ENCODE data around the gene CCDC107. TPM values are rescaled to one million over a fixed set of nuclear protein-coding genes. Genes with fewer than 3 reads are reported as not detected.

Gene CCDC107
- total and polyA plus RNA-seq, 2 of the 13 experiments (the other 11 are each of a cell fraction or from before 2014, with no cell fraction given), result 7.1 to 15.2 TPM

DNA sequence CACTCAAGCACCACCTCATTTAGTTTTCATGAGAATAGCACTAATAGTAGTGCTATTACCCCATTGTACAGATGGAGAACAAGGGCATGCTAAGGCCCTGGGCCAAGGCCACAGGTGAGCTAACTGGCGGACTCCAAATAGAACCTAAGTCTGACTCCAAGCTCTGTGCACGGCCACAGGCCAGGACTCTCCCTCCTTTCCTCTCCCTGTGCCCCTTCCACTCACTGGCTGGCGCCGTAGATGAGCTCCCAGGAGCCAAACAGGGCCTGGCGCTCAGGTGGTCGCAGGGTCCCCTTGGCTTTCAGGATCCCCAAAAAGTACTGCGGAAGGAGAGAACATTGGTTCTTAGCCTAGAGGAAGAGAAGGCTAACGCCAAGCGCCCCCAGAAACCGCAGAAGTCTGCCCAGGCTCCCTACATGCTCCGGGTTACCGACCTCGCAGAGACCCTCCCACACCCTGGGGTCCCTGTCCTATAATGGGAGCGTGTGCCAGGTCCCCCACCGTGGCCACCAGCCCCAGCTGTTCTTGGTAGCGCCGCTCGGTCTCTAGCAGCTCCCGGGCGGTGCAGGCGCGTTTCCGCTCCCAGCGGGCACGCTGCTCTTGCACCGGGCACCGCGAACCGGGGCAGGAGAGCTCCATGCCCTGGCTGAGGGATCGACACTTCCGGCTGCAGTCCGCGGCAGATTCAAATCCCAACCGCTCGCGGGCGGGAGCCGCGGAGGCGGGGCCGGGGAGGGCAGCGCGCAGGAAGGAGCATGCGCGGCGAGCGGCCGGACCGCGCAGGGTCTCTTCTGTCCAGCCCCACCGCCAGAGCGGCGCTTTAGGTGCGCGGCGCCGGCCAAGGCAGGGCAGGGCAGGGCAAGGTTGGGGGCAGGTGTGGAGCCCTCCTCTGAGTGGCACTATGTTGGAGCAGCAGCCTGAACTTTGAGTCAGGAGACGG lies 6.7 kb downstream of the CCDC107 start, which contains the start of gene ARHGEF39 (continued):
- TF ChIP-seq ZNF652 (CRISPR knock-in tag; IDR thresholded peaks at IDR 0.05; ENCODE audit: borderline replicate concordance, low read depth) (no peak), GATAD2A (CRISPR knock-in tag; IDR thresholded peaks at IDR 0.05) (peak; percentile 52), KAT8 (CRISPR knock-in tag; IDR thresholded peaks at IDR 0.05) (peak; percentile 84), PCBP2 (optimal IDR thresholded peaks at IDR 0.05; ENCODE audit: low read depth, low read length, poor library complexity, severe bottlenecking) (no peak), FOXC1 (CRISPR knock-in tag; IDR thresholded peaks at IDR 0.05; ENCODE audit: borderline replicate concordance) (peak; percentile 30; the same call in 1 of the 2 replicates), SMC3 (IDR thresholded peaks at IDR 0.05; ENCODE audit: low read length) (no peak), MEIS1 (CRISPR knock-in tag; IDR thresholded peaks at IDR 0.05; ENCODE audit: borderline replicate concordance) (0 out of 2 replicates have a peak, but pooled peaks have one; percentile 11), CHD2 (IDR thresholded peaks at IDR 0.05; ENCODE audit: low read depth, low read length) (0 out of 2 replicates have a peak, but pooled peaks have one; percentile 40), ZNF547 (CRISPR knock-in tag; IDR thresholded peaks at IDR 0.05) (peak; percentile 88), E2F5 (CRISPR knock-in tag; conservative IDR thresholded peaks at IDR 0.05) (peak; percentile 98), CREM (IDR thresholded peaks at IDR 0.05) (no peak), CREM (CRISPR knock-in tag; IDR thresholded peaks at IDR 0.05) (no peak), KDM1A (CRISPR knock-in tag; IDR thresholded peaks at IDR 0.05) (no peak), MATR3 (CRISPR knock-in tag; IDR thresholded peaks at IDR 0.05) (no peak), NFKB2 (CRISPR knock-in tag; IDR thresholded peaks at IDR 0.05; ENCODE audit: borderline replicate concordance) (peak; percentile 94), ZNF775 (CRISPR knock-in tag; IDR thresholded peaks at IDR 0.05; ENCODE audit: borderline replicate concordance) (no peak), TRIM24 (CRISPR knock-in tag; IDR thresholded peaks at IDR 0.05) (no peak), CSRNP2 (CRISPR knock-in tag; conservative IDR thresholded peaks at IDR 0.05; ENCODE audit: low read depth) (peak; percentile 94), FOXA1 (IDR thresholded peaks at IDR 0.05) (no peak), FOXA1 (CRISPR knock-in tag; IDR thresholded peaks at IDR 0.05) (0 out of 2 replicates have a peak, but pooled peaks have one; percentile 18), ZNF713 (CRISPR knock-in tag; IDR thresholded peaks at IDR 0.05) (no peak)
- TF ChIP-seq, protein P1, sequence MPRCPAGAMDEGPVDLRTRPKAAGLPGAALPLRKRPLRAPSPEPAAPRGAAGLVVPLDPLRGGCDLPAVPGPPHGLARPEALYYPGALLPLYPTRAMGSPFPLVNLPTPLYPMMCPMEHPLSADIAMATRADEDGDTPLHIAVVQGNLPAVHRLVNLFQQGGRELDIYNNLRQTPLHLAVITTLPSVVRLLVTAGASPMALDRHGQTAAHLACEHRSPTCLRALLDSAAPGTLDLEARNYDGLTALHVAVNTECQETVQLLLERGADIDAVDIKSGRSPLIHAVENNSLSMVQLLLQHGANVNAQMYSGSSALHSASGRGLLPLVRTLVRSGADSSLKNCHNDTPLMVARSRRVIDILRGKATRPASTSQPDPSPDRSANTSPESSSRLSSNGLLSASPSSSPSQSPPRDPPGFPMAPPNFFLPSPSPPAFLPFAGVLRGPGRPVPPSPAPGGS (CRISPR knock-in tag; IDR thresholded peaks at IDR 0.05), result peak; percentile 86
